ENCODE measurements around the gene TMC3. TPM values are rescaled to one million over a fixed set of nuclear protein-coding genes. Genes with fewer than 3 reads are reported as not detected.

TMC3 gene
- total RNA-seq, 1 experiment from 2014 or later, result not detected

GRCh38 chr15:81297603-81298575, 76.1 kb downstream of the TMC3 start:
- no peaks in the 10 kb centered on the region; the same call in none of the 2 replicates for H3K27me3 ChIP-seq (replicated peaks; ENCODE audit: control insufficient read depth, insufficient read depth, low read length)
- ChIA-PET POLR2A (no interaction called here), CTCF (no interaction called here)
- H3K4me3 ChIP-seq (ENCODE audit: low read depth, low read length), result no peak overlapping the region
- BruUV-seq (replicated peaks), result no TSS peak
- no peaks in the 10 kb centered on the region for H3K4me1 ChIP-seq
- H3K27ac Mint-ChIP-seq (ENCODE audit: unreplicated experiment), result no peak overlapping the region
- H3K9me3 Mint-ChIP-seq (ENCODE audit: unreplicated experiment), result no peaks in the 10 kb centered on the region
- DNase-seq, result no peak
- H3K36me3 Mint-ChIP-seq (ENCODE audit: insufficient read depth, unreplicated experiment), result no peaks in the 10 kb centered on the region
- intact Hi-C loops (cut with micrococcal nuclease; ENCODE audit: unreplicated experiment), result no loop called here
- H3K9me3 ChIP-seq, result no peaks in the 10 kb centered on the region
- no peaks in the 10 kb centered on the region for H3K4me1 Mint-ChIP-seq (ENCODE audit: low read depth, unreplicated experiment)
- H3K27me3 Mint-ChIP-seq (ENCODE audit: insufficient read depth, unreplicated experiment), result peaks cover 15% of the 10 kb centered on the region
- H3K4me3 Mint-ChIP-seq (ENCODE audit: unreplicated experiment), result no peak overlapping the region
- no peak for TF ChIP-seq CTCF (IDR thresholded peaks at IDR 0.05; ENCODE audit: insufficient read depth in 1 of 2, low read depth in 1 of 2, low read length in 1 of 2, severe bottlenecking in 1 of 2, unreplicated experiment in 1 of 2)
- no peaks in the 10 kb centered on the region for H3K36me3 ChIP-seq (ENCODE audit: control insufficient read depth, insufficient read depth, low read length)

GRCh38 chr15:81297147-81297572, 76.9 kb downstream of the TMC3 start:
- Mint-ChIP-seq H3K27ac (ENCODE audit: unreplicated experiment) (no peak overlapping the region), H3K27me3 (ENCODE audit: insufficient read depth, unreplicated experiment) (peaks cover 14% of the 10 kb centered on the region), H3K4me1 (ENCODE audit: low read depth, unreplicated experiment) (no peaks in the 10 kb centered on the region), H3K36me3 (ENCODE audit: insufficient read depth, unreplicated experiment) (no peaks in the 10 kb centered on the region), H3K4me3 (ENCODE audit: unreplicated experiment) (no peak overlapping the region), H3K9me3 (ENCODE audit: unreplicated experiment) (no peaks in the 10 kb centered on the region)
- DNase-seq, result no peak
- H3K36me3 ChIP-seq (ENCODE audit: control insufficient read depth, insufficient read depth, low read length), result no peaks in the 10 kb centered on the region
- ChIA-PET CTCF (no interaction called here), POLR2A (no interaction called here)
- H3K4me1 ChIP-seq, result no peaks in the 10 kb centered on the region
- no peak overlapping the region for H3K4me3 ChIP-seq (ENCODE audit: low read depth, low read length)
- intact Hi-C loops (cut with micrococcal nuclease; ENCODE audit: unreplicated experiment), result no loop called here
- no peak for TF ChIP-seq CTCF (IDR thresholded peaks at IDR 0.05; ENCODE audit: insufficient read depth in 1 of 2, low read depth in 1 of 2, low read length in 1 of 2, severe bottlenecking in 1 of 2, unreplicated experiment in 1 of 2)
- no TSS peak for BruUV-seq (replicated peaks)
- no peaks in the 10 kb centered on the region for H3K9me3 ChIP-seq
- no peaks in the 10 kb centered on the region; the same call in none of the 2 replicates for H3K27me3 ChIP-seq (replicated peaks; ENCODE audit: control insufficient read depth, insufficient read depth, low read length)

GRCh38 chr15:81296673-81297072, 77.3 kb downstream of the TMC3 start:
- Mint-ChIP-seq H3K36me3 (ENCODE audit: insufficient read depth, unreplicated experiment) (no peaks in the 10 kb centered on the region), H3K27ac (ENCODE audit: unreplicated experiment) (no peak overlapping the region), H3K4me3 (ENCODE audit: unreplicated experiment) (no peak overlapping the region), H3K4me1 (ENCODE audit: low read depth, unreplicated experiment) (no peaks in the 10 kb centered on the region), H3K27me3 (ENCODE audit: insufficient read depth, unreplicated experiment) (peaks cover 11% of the 10 kb centered on the region), H3K9me3 (ENCODE audit: unreplicated experiment) (no peaks in the 10 kb centered on the region)
- ChIA-PET CTCF (no interaction called here), POLR2A (no interaction called here)
- no peak for TF ChIP-seq CTCF (IDR thresholded peaks at IDR 0.05; ENCODE audit: insufficient read depth in 1 of 2, low read depth in 1 of 2, low read length in 1 of 2, severe bottlenecking in 1 of 2, unreplicated experiment in 1 of 2)
- H3K4me1 ChIP-seq, result no peaks in the 10 kb centered on the region
- intact Hi-C loops (cut with micrococcal nuclease; ENCODE audit: unreplicated experiment), result no loop called here
- no peaks in the 10 kb centered on the region for H3K9me3 ChIP-seq
- no peak for DNase-seq
- H3K27me3 ChIP-seq (replicated peaks; ENCODE audit: control insufficient read depth, insufficient read depth, low read length), result no peaks in the 10 kb centered on the region; the same call in none of the 2 replicates
- H3K36me3 ChIP-seq (ENCODE audit: control insufficient read depth, insufficient read depth, low read length), result no peaks in the 10 kb centered on the region
- no peak overlapping the region for H3K4me3 ChIP-seq (ENCODE audit: low read depth, low read length)
- BruUV-seq (replicated peaks), result no TSS peak
